GM12892 (cell line): ENCODE results near the gene IL19.

Experiments
- POLR2A ChIP-seq: IDR thresholded peaks from 2 replicates; pipeline ENCODE4 v1.6.1; 2011; ENCODE audit warnings: low read depth, low read length, control low read depth
- POLR2AphosphoS5 ChIP-seq: IDR thresholded peaks from 2 replicates; pipeline ENCODE4 v1.6.1; 2011; ENCODE audit warnings: low read depth, low read length, control low read depth
- TAF1 ChIP-seq: IDR thresholded peaks from 2 replicates; pipeline ENCODE4 v1.6.1; 2011; ENCODE audit warnings: low read depth, mild to moderate bottlenecking, control low read depth, low read length, borderline replicate concordance

GRCh38 chr1:206792939-206793607, 22.5 kb downstream of the IL19 start:
- TF ChIP-seq POLR2A (no peak), TAF1 (no peak), POLR2AphosphoS5 (no peak)
